CD4-positive, alpha-beta T cell (primary cell): ENCODE data around the gene TES. TPM values are rescaled to one million over a fixed set of nuclear protein-coding genes. Genes with fewer than 3 reads are reported as not detected.

Experiments used
- ATAC-seq: fragments of 200-7000 bp; cut with Tn5 transposase; one replicate; pipeline ENCODE4 v1.10.0; 2022; ENCODE audit warnings: mild to moderate bottlenecking; ENCODE audit not compliant: poor library complexity
- CTCF ChIA-PET: fragments of 350-600 bp; sonication (Branson Sonifier 250); formaldehyde crosslinking; loops from one replicate; lab custom pipeline; 2021; ENCODE audit warnings: antibody characterized with exemption, inconsistent platforms; lab: Charles Lee
- POLR2A ChIA-PET: fragments of 350-600 bp; sonication (Branson Sonifier 250); formaldehyde crosslinking; loops from one replicate; lab custom pipeline; 2021; ENCODE audit warnings: antibody characterized with exemption, inconsistent platforms; lab: Charles Lee
- DNase-seq, 14 experiments: peaks; one replicate each; pipeline ENCODE4 v3.0.0-alpha.2; 2013 to 2020; ENCODE audit warnings: mixed read lengths in 2 of 14
- H3K27ac ChIP-seq, 2 donors: one replicate each; pipeline versions ENCODE4 v1.5.1 to v1.7.0; 2013; ENCODE audit warnings: low read length in 2 of 2, low read depth in 1 of 2, mild to moderate bottlenecking in 1 of 2
- H3K27me3 ChIP-seq, 2 experiments: 1 replicate in 1 of 2; 2 replicates in 1 of 2; pipeline versions ENCODE4 v1.6.1 to v1.7.0; 2013; ENCODE audit warnings: low read length in 2 of 2, control low read depth in 1 of 2, mild to moderate bottlenecking in 1 of 2, moderate library complexity in 1 of 2; ENCODE audit not compliant: insufficient read depth in 2 of 2, control insufficient read depth in 1 of 2
- H3K36me3 ChIP-seq: one replicate; pipeline ENCODE4 v1.6.1; 2013; ENCODE audit warnings: low read length, control low read depth; ENCODE audit not compliant: insufficient read depth
- H3K4me1 ChIP-seq: one replicate; pipeline ENCODE4 v1.6.1; 2013; ENCODE audit warnings: low read length, control low read depth; ENCODE audit not compliant: insufficient read depth
- H3K4me3 ChIP-seq: one replicate; pipeline ENCODE4 v1.5.1; 2013; ENCODE audit warnings: mild to moderate bottlenecking, low read length, moderate library complexity
- H3K9me3 ChIP-seq, 2 experiments: 1 replicate in 1 of 2; 2 replicates in 1 of 2; pipeline versions ENCODE4 v1.6.1 to v1.7.0; 2013; ENCODE audit warnings: low read length in 2 of 2, mild to moderate bottlenecking in 2 of 2, control low read depth in 1 of 2, moderate library complexity in 1 of 2; ENCODE audit not compliant: control insufficient read depth in 1 of 2, insufficient read depth in 1 of 2
- H3K27ac Mint-ChIP-seq: one replicate; pipeline ENCODE4 v1.8.0; 2020; ENCODE audit warnings: mixed read lengths
- H3K27me3 Mint-ChIP-seq: one replicate; pipeline ENCODE4 v1.8.0; 2021; ENCODE audit warnings: mixed read lengths
- H3K36me3 Mint-ChIP-seq: one replicate; pipeline ENCODE4 v1.8.0; 2021; ENCODE audit warnings: low read depth, mixed read lengths
- H3K4me1 Mint-ChIP-seq: one replicate; pipeline ENCODE4 v1.8.0; 2021; ENCODE audit warnings: low read depth, mixed read lengths
- H3K4me3 Mint-ChIP-seq: one replicate; pipeline ENCODE4 v1.8.0; 2020; ENCODE audit warnings: mild to moderate bottlenecking, mixed read lengths
- H3K9me3 Mint-ChIP-seq: one replicate; pipeline ENCODE4 v1.8.0; 2020; ENCODE audit warnings: mixed read lengths
- intact Hi-C, 2 experiments: fragments of 100-400 bp; cut with DNase I in 1 of 2; cut with micrococcal nuclease in 1 of 2; formaldehyde crosslinking; loops; one replicate each; pipeline versions ENCODE4 v1.15.1 to v1.9.0; 2023 to 2025; cut with DNase I, micrococcal nuclease
- total RNA-seq, 174 experiments: library from RNA in 2 of 174; stranded (reverse) in 2 of 174; gene quantifications; one replicate each; pipeline ENCODE4 v1.2.3 and lab custom pipeline; 2021 to 2026
- TF ChIP-seq, protein P1 (sequence below): fragments of 200-600 bp; IDR thresholded peaks from one replicate; pipeline ENCODE4 v1.8.0; 2022; ENCODE audit warnings: antibody characterized with exemption, mild to moderate bottlenecking

Gene TES
- total RNA-seq, 2 experiments from 2014 or later, result 114 to 120 TPM

DNA sequence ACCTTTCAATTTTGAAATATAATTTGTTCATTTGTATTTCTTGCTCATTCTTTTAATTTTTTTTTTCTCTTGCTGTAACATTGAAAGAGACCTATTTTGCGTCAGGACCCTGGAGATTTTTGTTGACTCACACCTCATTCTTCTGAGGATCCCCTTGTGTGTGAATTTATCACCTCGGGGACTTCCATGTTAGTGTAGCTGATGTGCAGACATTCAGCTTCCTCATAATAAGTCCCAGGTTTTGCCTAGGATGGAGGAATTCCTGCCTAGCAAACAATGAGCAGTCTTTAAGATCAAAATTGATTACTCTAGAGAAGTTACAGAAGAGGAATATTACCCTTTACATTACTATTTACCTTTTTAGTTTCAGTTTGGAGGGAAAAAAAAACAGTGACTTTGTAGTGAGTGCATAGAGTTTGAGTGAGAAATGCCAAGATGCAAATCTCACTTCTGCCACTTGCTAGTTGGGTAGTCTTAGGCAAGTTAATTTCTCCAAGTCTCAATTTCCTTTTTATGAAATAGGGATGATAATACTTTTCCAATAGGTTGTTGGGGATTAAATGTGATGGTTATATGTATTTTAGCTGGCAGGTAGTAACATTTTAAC is 14.3 kb downstream of the TES start:
- intact Hi-C loops, result loop anchor here (2.0 to 10.0 kb wide), 2 partner anchors 14 to 640 kb away; partner anchors contain the start of genes CAPZA2 (in 1 of the 2) and TES (in 1 of the 2)
- peak in 2 of 14 experiments; percentile 58 to 60 for DNase-seq
- CTCF ChIA-PET, result interaction anchor here (1.1 to 3.3 kb wide), 2 partner anchors 11 to 44 kb away, joined by 3 to 12 read pairs; no protein-coding TSS in a partner anchor
- peak overlapping the region; percentile 73 for H3K27ac Mint-ChIP-seq
- no peaks in the 10 kb centered on the region for H3K9me3 Mint-ChIP-seq
- peaks cover 27% of the 10 kb centered on the region for H3K36me3 Mint-ChIP-seq
- TF ChIP-seq, protein P1, sequence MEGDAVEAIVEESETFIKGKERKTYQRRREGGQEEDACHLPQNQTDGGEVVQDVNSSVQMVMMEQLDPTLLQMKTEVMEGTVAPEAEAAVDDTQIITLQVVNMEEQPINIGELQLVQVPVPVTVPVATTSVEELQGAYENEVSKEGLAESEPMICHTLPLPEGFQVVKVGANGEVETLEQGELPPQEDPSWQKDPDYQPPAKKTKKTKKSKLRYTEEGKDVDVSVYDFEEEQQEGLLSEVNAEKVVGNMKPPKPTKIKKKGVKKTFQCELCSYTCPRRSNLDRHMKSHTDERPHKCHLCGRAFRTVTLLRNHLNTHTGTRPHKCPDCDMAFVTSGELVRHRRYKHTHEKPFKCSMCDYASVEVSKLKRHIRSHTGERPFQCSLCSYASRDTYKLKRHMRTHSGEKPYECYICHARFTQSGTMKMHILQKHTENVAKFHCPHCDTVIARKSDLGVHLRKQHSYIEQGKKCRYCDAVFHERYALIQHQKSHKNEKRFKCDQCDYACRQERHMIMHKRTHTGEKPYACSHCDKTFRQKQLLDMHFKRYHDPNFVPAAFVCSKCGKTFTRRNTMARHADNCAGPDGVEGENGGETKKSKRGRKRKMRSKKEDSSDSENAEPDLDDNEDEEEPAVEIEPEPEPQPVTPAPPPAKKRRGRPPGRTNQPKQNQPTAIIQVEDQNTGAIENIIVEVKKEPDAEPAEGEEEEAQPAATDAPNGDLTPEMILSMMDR, result no peak
- Histone ChIP-seq H3K4me1 (peaks cover 44% of the 10 kb centered on the region), H3K4me3 (peak overlapping the region; percentile 19), H3K36me3 (peaks cover 3% of the 10 kb centered on the region), H3K27ac (no peak overlapping the region), H3K9me3 (no peaks in the 10 kb centered on the region), H3K27me3 (no peaks in the 10 kb centered on the region)
- peaks cover 92% of the 10 kb centered on the region for H3K4me1 Mint-ChIP-seq
- peak overlapping the region; percentile 61 for H3K4me3 Mint-ChIP-seq
- H3K27me3 Mint-ChIP-seq, result no peaks in the 10 kb centered on the region
- ATAC-seq, result peak; percentile 49
- POLR2A ChIA-PET, result interaction anchor here (4.1 kb wide), 1 partner anchor 14 kb away, joined by 24 read pairs; the partner anchor contains the start of gene TES

DNA sequence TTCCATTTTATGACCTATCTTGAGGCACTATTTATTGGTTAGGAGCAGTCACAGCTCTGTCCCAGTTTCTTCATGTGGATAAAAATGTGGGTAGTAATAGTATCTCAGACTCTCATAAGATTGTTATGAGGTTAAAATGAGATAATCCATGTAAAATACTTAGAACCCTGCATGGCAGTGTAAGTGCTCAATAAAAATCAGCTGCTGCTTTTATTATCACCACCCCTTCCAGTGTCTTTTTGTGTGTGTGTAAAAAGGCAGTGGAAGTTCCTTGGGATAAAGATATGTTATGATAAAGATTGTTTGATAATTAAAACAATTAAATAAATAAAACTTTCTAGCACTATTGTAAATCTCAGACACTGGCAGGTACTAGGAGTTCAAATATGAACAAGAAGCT is 15.5 kb downstream of the TES start:
- Histone ChIP-seq H3K4me1 (peaks cover 43% of the 10 kb centered on the region), H3K27ac (no peak overlapping the region), H3K4me3 (no peak overlapping the region), H3K9me3 (no peaks in the 10 kb centered on the region), H3K36me3 (no peaks in the 10 kb centered on the region), H3K27me3 (no peaks in the 10 kb centered on the region)
- TF ChIP-seq, protein P1, result no peak
- Mint-ChIP-seq H3K27me3 (no peaks in the 10 kb centered on the region), H3K4me1 (peaks cover 92% of the 10 kb centered on the region), H3K36me3 (peaks cover 27% of the 10 kb centered on the region), H3K9me3 (no peaks in the 10 kb centered on the region), H3K27ac (peak overlapping the region; percentile 73), H3K4me3 (no peak overlapping the region)
- intact Hi-C loops, result loop anchor here (2.0 to 10.0 kb wide), 2 partner anchors 15 to 639 kb away; partner anchors contain the start of genes CAPZA2 (in 1 of the 2) and TES (in 1 of the 2)
- DNase-seq (no peak), ATAC-seq (no peak)
- POLR2A ChIA-PET, result interaction anchor here (1.0 to 4.1 kb wide), 3 partner anchors 10 to 25 kb away, joined by 3 to 24 read pairs (median 3); partner anchors contain the start of gene TES
- CTCF ChIA-PET, result interaction anchor here (0.9 to 3.3 kb wide), 3 partner anchors 10 to 46 kb away, joined by 4 to 12 read pairs (median 10); no protein-coding TSS in a partner anchor

DNA sequence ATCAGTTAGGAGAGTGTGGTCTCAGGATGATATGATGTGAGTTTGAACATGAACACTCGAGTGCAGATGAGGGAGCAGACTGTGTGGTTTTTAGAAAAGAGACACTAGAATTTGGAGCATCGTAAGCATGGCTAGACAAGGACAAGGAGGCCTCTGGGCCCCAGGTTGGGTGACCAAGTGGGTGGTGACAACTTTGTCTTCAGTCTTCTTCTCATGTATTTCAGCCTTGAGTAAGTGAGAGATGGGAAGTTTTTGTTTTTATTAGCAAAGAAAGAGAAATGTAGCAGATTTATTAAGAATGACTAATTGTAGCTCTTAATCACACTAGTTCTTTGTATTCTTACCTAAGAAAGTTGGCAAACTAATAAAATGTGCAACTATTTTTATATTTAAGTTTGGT is 16.3 kb downstream of the TES start:
- H3K9me3 Mint-ChIP-seq, result no peaks in the 10 kb centered on the region
- H3K27ac Mint-ChIP-seq, result peak overlapping the region; percentile 73
- no peak overlapping the region for H3K27ac ChIP-seq
- ATAC-seq (no peak), DNase-seq (no peak)
- no peaks in the 10 kb centered on the region for H3K27me3 ChIP-seq
- peaks cover 27% of the 10 kb centered on the region for H3K36me3 Mint-ChIP-seq
- no peaks in the 10 kb centered on the region for H3K27me3 Mint-ChIP-seq
- no peaks in the 10 kb centered on the region for H3K9me3 ChIP-seq
- peaks cover 94% of the 10 kb centered on the region for H3K4me1 Mint-ChIP-seq
- CTCF ChIA-PET, result interaction anchor here (2.3 to 3.3 kb wide), 2 partner anchors 9 to 46 kb away, joined by 10 to 12 read pairs; no protein-coding TSS in a partner anchor
- POLR2A ChIA-PET, result interaction anchor here (4.1 kb wide), 1 partner anchor 16 kb away, joined by 24 read pairs; the partner anchor contains the start of gene TES
- intact Hi-C loops, result loop anchor here in 1 of 2 experiments (10.0 kb wide), 1 partner anchor 638 kb away; the partner anchor contains the start of gene CAPZA2
- H3K36me3 ChIP-seq, result no peaks in the 10 kb centered on the region
- TF ChIP-seq, protein P1, result no peak
- peaks cover 46% of the 10 kb centered on the region for H3K4me1 ChIP-seq
- no peak overlapping the region for H3K4me3 ChIP-seq
- no peak overlapping the region for H3K4me3 Mint-ChIP-seq
